Activated naive CD4-positive, alpha-beta T cell treated with anti-CD3 and anti-CD28 coated beads for 36 hours (primary cell): ENCODE data around the gene LENG8. TPM values are rescaled to one million over a fixed set of nuclear protein-coding genes. Genes with fewer than 3 reads are reported as not detected.
"Not testable (repeated sequence)": the region's sequence is repeated elsewhere in the genome, so short reads cannot be mapped to it uniquely, and the experiment has no call there.

ENCODE experiments used
- CTCF ChIA-PET: fragments of 350-600 bp; sonication (Branson Sonifier 250); formaldehyde crosslinking; loops from one replicate; lab custom pipeline; 2021; ENCODE audit warnings: antibody characterized with exemption; lab: Charles Lee
- DNase-seq: peaks from one replicate; pipeline ENCODE4 v3.0.0-alpha.2; 2020
- H3K27ac Mint-ChIP-seq: one replicate; pipeline ENCODE4 v1.8.0; 2021; ENCODE audit warnings: mild to moderate bottlenecking, mixed read lengths
- H3K27me3 Mint-ChIP-seq: one replicate; pipeline ENCODE4 v1.8.0; 2021; ENCODE audit warnings: low read depth, mixed read lengths
- H3K36me3 Mint-ChIP-seq: one replicate; pipeline ENCODE4 v1.8.0; 2021; ENCODE audit warnings: low read depth, mixed read lengths
- H3K4me1 Mint-ChIP-seq: one replicate; pipeline ENCODE4 v1.8.0; 2021; ENCODE audit warnings: low read depth, mixed read lengths
- H3K4me3 Mint-ChIP-seq: one replicate; pipeline ENCODE4 v1.8.0; 2021; ENCODE audit warnings: mild to moderate bottlenecking, moderate library complexity, mixed read lengths
- H3K9me3 Mint-ChIP-seq: one replicate; pipeline ENCODE4 v1.8.0; 2021; ENCODE audit warnings: mixed read lengths
- intact Hi-C: fragments of 100-400 bp; cut with micrococcal nuclease; formaldehyde crosslinking; loops from one replicate; pipeline ENCODE4 v1.15.1; 2023
- total RNA-seq, 2 experiments: library from RNA; stranded (reverse); gene quantifications; one replicate each; pipeline ENCODE4 v1.2.3, GENCODE V29; 2021

The LENG8 gene
- total RNA-seq, 2 experiments from 2014 or later, result 171 to 175 TPM

DNA sequence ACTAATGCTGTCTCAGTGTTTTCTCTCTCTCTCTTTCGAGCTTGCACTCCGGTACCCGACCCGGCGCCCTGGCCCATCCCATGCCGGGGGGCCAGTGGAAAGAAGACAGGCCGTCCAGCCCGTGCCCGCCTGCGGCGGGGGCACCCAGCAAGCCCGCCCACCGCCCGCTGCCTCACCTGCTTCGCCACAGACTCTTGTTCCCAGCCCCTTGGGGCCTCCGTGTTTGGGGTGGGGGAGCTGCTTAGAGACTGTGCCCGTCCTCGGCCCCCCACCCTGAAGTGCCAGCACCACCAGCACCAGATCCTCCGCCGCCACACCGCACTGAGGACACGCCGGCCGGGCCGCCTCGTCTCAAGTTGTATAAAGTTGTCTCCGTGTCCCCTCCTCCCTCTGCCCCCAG is 12.2 kb downstream of the LENG8 start:
- Mint-ChIP-seq H3K36me3 (peaks cover 26% of the 10 kb centered on the region), H3K27ac (peak overlapping the region; percentile 80), H3K4me3 (peak overlapping the region; percentile 74), H3K4me1 (peaks cover 24% of the 10 kb centered on the region), H3K27me3 (peaks cover 7% of the 10 kb centered on the region), H3K9me3 (no peaks in the 10 kb centered on the region)
- CTCF ChIA-PET, result interaction anchor here (1.2 kb wide), 1 partner anchor 17 kb away, joined by 3 read pairs; no protein-coding TSS in a partner anchor
- no peak for DNase-seq
- intact Hi-C loops, result loop anchor here (5.0 to 10.0 kb wide), 6 partner anchors 344 to 1661 kb away; partner anchors contain the start of genes BRSK1, HSPBP1, PRPF31 and RPL28

DNA sequence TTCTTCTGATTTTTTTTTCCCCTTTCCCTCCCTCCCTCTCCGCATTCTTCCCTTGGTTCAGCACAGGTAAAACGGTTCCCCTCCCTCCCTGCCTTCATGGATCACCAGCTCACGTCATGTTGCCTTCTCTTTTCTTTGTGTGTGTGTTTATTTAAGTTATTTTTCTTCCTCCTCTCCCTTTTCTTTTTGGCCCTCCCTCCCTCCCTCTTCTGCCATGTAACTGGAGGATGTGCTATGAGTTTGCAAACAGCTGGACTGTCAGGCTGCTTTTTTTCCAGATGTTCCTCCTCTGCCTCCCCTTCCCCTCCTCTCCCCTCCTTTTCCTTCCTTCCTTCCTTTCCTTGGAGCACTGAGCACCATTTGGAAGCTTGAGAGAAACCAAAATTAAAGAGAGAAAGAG is 12.6 kb downstream of the LENG8 start:
- H3K36me3 Mint-ChIP-seq, result peaks cover 26% of the 10 kb centered on the region
- no peak for DNase-seq
- intact Hi-C loops, result loop anchor here (5.0 to 10.0 kb wide), 6 partner anchors 344 to 1661 kb away; partner anchors contain the start of genes BRSK1, HSPBP1, PRPF31 and RPL28
- peaks cover 24% of the 10 kb centered on the region for H3K4me1 Mint-ChIP-seq
- peak overlapping the region; percentile 80 for H3K27ac Mint-ChIP-seq
- H3K4me3 Mint-ChIP-seq, result peak overlapping the region; percentile 74
- H3K9me3 Mint-ChIP-seq, result no peaks in the 10 kb centered on the region
- CTCF ChIA-PET, result interaction anchor here (0.7 to 1.2 kb wide), 2 partner anchors 12 to 17 kb away, joined by 3 to 7 read pairs; partner anchors contain the start of gene LENG8
- H3K27me3 Mint-ChIP-seq, result peaks cover 10% of the 10 kb centered on the region

DNA sequence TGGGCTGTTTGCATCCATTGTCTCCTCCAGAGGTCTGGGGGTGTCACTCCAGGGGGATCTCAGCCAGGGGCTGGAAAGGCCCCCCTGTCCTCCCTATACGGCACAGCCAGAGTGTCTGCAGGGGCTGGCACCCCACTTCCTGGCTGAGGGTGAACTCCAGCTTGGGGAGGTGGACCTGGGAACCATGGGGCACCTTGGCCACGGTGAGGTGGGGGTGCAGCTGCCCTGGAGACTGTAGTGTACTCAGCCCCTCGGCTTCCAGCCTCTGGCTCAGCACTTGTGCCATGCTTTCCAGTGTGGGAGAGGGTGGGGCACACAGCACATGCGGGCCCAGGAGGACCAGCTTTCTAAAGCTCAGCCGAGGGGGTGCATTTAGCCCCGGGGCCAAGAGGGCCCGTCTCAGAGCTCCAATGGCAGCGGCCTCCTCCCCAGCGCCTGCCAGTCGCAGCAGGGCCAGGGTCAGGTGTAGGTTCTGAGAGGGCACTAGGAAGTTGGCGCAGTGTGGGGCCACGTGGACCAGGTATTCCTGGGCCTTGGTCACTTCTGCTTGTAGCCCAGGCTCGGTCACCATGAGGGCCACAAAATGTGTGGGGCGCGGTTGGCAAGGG is 13.2 kb downstream of the LENG8 start:
- Mint-ChIP-seq H3K4me3 (peak overlapping the region; percentile 74), H3K4me1 (peaks cover 24% of the 10 kb centered on the region), H3K36me3 (peaks cover 26% of the 10 kb centered on the region), H3K27ac (peak overlapping the region; percentile 80), H3K9me3 (no peaks in the 10 kb centered on the region), H3K27me3 (peaks cover 11% of the 10 kb centered on the region)
- CTCF ChIA-PET, result interaction anchor here (0.7 to 1.2 kb wide), 2 partner anchors 13 to 16 kb away, joined by 3 to 7 read pairs; partner anchors contain the start of gene LENG8
- intact Hi-C loops, result loop anchor here (5.0 to 10.0 kb wide), 6 partner anchors 345 to 1660 kb away; partner anchors contain the start of genes BRSK1, HSPBP1, PRPF31 and RPL28
- DNase-seq, result no peak

DNA sequence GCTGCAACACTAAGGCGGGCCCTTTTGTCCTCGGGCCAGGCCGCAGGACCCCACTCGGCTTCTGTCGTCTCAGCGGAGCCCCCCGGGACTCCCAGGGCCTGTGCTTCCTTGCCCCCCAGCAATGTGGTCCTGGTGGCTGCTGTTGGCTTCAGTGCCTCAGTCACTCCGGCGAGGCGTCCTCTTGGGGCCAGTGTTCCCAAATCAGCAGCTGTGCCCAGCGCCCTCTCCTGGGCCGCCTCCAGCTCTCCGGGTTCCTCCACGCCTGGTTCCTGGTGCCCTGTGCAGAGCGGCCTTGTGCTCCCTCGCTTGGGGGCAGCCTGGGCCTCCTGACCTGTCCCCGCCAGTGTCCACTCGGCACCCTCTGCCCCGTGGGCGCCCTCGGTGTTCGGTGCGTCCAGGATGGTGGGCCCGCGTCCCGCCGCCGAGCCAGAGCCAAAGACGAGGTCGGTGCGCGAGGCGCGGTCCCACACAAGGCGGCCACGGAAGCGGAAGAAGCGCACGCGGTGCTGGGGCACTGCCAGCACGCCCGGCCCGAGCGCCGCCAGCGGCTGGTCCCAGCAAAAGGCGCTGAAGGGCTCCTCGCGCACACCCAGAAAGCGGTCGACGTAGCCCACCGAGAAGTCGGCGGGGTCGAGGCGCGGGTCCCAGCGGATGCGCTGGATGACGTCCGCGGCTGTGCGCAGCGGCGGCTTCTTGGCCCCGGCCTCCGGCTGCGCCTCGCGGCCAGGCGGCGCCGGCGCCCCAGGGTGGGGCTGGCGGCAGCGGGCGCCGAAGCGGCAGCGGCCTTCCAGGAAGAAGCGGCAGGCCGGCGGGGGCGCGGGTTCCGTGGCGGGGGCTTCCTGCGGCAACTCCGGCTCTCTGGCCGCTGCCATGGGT is 13.9 kb downstream of the LENG8 start:
- H3K27me3 Mint-ChIP-seq, result peaks cover 11% of the 10 kb centered on the region
- H3K4me1 Mint-ChIP-seq, result peaks cover 24% of the 10 kb centered on the region
- CTCF ChIA-PET, result interaction anchor here (0.6 to 0.7 kb wide), 4 partner anchors 11 to 366 kb away, joined by 3 to 5 read pairs (median 3); no protein-coding TSS in a partner anchor
- H3K9me3 Mint-ChIP-seq, result no peaks in the 10 kb centered on the region
- peak overlapping the region; percentile 92 for H3K27ac Mint-ChIP-seq
- intact Hi-C loops, result loop anchor here (5.0 to 10.0 kb wide), 6 partner anchors 346 to 1659 kb away; partner anchors contain the start of genes BRSK1, HSPBP1, PRPF31 and RPL28
- H3K4me3 Mint-ChIP-seq, result peak overlapping the region; percentile 84
- H3K36me3 Mint-ChIP-seq, result peaks cover 23% of the 10 kb centered on the region
- peak; percentile 67 for DNase-seq

DNA sequence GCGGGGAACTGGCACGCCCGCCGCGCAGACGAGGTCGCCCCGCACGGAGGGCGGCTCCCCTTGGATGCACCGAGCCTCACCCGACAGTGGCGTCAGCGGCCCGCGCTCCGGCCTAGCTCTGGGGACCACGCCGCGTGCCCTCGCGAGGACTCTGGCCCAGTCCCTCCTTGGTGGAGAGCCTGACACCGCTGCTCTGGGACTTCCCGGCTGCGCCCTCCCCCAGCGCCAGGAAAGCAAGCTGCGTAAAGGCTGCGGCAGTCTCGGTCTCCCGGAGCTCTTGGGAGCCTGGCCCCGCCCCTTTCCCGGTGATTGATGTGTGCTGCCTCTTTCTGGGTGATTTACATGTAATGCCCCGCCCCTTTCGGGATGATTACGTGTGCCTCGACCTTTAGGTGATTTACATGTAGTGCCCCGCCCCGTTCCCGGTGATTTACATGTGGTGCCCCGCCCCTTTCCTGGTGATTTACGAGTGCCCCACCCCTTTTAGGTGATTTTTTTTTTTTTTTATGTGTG is 14.6 kb downstream of the LENG8 start, which contains the start of gene LENG9:
LENG9 (minus strand) TSS at position 248 of the 513 bp plus-strand sequence. CDS start 252 bp downstream, outside the sequence.
- H3K27ac Mint-ChIP-seq, result peak within 1 kb of the TSS; percentile 92
- H3K36me3 Mint-ChIP-seq, result peaks cover 17% of the 10 kb centered on the region
- intact Hi-C loops, result loop anchor here (1.0 to 10.0 kb wide), 16 partner anchors 14 to 1659 kb away; partner anchors contain the start of genes BRSK1, CNOT3, FIZ1 and HSPBP1
- peak within 1 kb of the TSS; percentile 84 for H3K4me3 Mint-ChIP-seq
- H3K27me3 Mint-ChIP-seq, result peaks cover 13% of the 10 kb centered on the region
- peak; percentile 100 for DNase-seq
- CTCF ChIA-PET, result interaction anchor here (0.6 to 0.7 kb wide), 5 partner anchors 10 to 365 kb away, joined by 3 to 5 read pairs (median 3); no protein-coding TSS in a partner anchor
- no peaks in the 10 kb centered on the region for H3K9me3 Mint-ChIP-seq
- H3K4me1 Mint-ChIP-seq, result peaks cover 21% of the 10 kb centered on the region

DNA sequence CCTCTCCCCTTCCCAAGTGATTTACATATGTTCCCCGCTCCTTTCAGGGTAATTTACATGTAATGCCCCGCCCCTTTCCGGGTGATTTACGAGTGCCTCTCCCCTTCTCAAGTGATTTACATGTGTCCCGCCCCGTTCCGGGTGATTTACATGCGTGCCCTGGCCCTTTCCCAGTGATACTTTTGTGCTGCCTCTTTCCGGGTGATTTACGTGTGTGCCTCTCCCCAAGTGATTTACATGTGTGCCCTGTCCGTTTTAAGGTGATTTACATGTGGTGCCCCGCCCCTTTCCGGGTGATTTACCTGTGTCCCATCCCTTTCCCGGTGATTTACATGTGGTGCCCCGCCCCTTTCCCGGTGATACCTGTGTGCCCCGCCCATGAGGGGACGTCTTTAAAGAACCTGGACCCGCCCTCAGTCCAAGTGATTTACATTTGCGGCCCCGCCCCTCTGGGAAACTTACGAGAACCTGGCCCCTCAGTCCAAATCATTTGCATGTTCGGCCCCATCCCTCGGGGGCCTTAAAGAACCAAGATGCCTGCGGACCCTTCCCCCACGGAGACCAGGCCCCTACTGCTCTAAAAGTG is 15.1 kb downstream of the LENG8 start:
- Mint-ChIP-seq H3K4me3 (peak overlapping the region; percentile 84), H3K27ac (peak overlapping the region; percentile 92), H3K9me3 (no peaks in the 10 kb centered on the region), H3K36me3 (peaks cover 12% of the 10 kb centered on the region), H3K4me1 (peaks cover 17% of the 10 kb centered on the region), H3K27me3 (peaks cover 18% of the 10 kb centered on the region)
- intact Hi-C loops, result loop anchor here (1.0 to 10.0 kb wide), 16 partner anchors 15 to 1658 kb away; partner anchors contain the start of genes BRSK1, CNOT3, FIZ1 and HSPBP1
- peak; percentile 99 for DNase-seq
- CTCF ChIA-PET, result interaction anchor here (0.7 kb wide), 1 partner anchor 31 kb away, joined by 3 read pairs; no protein-coding TSS in a partner anchor

DNA sequence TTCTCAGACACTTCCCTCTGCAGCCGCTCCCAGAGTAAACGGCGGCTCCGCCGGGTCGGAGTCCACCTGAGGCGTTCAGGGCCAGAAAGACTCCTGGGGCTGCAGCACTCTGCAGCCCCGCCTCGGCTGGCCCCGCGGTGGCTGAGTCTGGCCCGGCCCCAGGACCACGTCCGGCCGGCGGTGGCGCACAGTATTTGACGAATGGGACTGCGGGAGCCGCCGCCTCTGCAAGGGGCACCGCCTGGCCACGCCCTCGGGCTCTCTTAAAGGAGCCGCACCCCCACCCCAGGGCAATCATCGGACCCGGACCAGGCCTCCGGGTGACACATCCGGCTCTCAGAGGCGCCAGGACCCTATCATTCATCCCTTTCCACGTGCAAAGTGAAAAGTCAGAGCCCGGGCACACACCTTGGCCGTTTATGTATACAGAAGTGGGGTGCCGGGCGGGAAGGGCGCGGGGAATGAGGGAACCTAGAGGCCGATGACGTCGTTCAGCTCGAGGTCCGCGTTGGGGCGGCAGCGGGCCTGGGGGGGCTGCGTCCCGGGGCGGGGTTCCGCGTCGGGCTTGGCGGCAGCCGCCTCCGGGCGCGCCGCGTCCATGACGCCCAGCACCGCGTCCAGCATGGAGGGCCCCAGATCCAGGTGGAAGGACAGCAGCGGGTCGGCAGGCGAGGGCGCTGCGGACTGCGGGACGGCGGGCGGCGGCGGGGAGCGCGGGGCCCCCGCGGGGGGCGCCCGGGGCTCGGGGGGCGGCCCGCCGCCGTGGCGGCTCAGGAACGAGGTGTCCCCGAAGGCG is 15.8 kb downstream of the LENG8 start:
- peak; percentile 90 for DNase-seq
- H3K9me3 Mint-ChIP-seq, result no peaks in the 10 kb centered on the region
- CTCF ChIA-PET, result no interaction called here
- H3K4me3 Mint-ChIP-seq, result peak overlapping the region; percentile 84
- H3K4me1 Mint-ChIP-seq, result peaks cover 14% of the 10 kb centered on the region
- intact Hi-C loops, result loop anchor here (1.0 to 10.0 kb wide), 16 partner anchors 16 to 1657 kb away; partner anchors contain the start of genes BRSK1, CNOT3, FIZ1 and HSPBP1
- H3K27ac Mint-ChIP-seq, result peak overlapping the region; percentile 92
- H3K27me3 Mint-ChIP-seq, result peaks cover 25% of the 10 kb centered on the region
- H3K36me3 Mint-ChIP-seq, result peaks cover 7% of the 10 kb centered on the region

DNA sequence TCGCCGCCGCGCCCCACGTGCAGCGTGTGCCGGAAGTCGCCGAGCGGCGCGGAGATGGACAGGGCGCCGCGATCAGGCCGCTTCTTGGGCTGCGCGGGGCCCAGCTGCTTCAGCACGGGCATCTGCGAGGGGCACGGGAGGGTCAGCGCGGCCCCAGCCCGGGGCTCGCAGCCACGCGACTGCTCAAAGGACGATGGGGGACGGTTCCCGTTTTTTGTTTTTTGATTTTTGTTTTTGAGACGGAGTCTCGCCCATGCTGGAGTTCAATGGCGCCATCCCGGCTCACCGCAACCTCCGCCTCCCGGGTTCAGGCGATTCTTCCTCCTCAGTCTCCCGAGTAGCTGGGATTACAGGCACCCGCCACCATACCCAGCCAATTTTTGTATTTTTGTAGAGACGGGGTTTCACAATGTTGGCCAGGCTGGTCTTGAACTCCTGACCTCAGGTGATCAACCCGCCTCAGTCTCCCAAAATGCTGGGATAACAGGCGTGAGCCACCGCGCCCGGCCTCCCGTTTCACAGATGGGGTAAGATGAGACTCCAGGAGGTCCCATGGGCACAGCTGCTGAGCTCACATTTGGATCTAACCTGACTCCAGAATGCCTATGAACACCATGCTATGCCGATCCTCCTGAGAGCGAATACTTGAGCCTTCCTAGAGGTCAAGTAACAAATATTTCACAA is 16.6 kb downstream of the LENG8 start:
- peaks cover 32% of the 10 kb centered on the region for H3K27me3 Mint-ChIP-seq
- CTCF ChIA-PET, result no interaction called here
- no peak overlapping the region for H3K27ac Mint-ChIP-seq
- DNase-seq, result no peak
- H3K9me3 Mint-ChIP-seq, result no peaks in the 10 kb centered on the region
- peaks cover 6% of the 10 kb centered on the region for H3K36me3 Mint-ChIP-seq
- H3K4me1 Mint-ChIP-seq, result peaks cover 15% of the 10 kb centered on the region
- peak overlapping the region; percentile 54 for H3K4me3 Mint-ChIP-seq
- intact Hi-C loops, result loop anchor here (2.0 to 10.0 kb wide), 4 partner anchors 619 to 1189 kb away; partner anchors contain the start of genes KMT5C, PPP1R12C and U2AF2

DNA sequence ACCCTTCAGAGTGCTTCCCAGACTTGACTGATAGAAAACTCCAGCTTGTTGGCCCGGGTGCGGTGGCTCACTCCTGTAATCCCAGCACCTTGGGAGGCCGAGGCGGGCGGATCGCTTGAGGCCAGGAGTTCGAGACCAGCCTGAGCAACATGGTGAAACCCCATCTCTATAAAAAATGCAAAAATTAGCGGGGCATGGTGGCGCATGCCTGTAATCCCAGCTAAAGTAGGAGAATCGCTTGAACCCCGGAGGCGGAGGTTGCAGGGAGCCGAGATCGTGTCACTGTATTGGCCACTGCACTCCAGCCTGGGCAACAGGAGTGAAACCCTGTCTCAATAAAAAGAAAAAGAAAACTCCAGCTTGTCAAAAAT is 17.1 kb downstream of the LENG8 start:
- intact Hi-C loops, result loop anchor here (10.0 kb wide), 2 partner anchors 619 to 1189 kb away; partner anchors contain the start of gene U2AF2
- Mint-ChIP-seq H3K27me3 (peaks cover 36% of the 10 kb centered on the region), H3K4me3 (peak overlapping the region; percentile 54), H3K4me1 (peaks cover 17% of the 10 kb centered on the region)
- CTCF ChIA-PET, DNase-seq, H3K9me3 Mint-ChIP-seq, H3K36me3 Mint-ChIP-seq, H3K27ac Mint-ChIP-seq: not testable (repeated sequence)

DNA sequence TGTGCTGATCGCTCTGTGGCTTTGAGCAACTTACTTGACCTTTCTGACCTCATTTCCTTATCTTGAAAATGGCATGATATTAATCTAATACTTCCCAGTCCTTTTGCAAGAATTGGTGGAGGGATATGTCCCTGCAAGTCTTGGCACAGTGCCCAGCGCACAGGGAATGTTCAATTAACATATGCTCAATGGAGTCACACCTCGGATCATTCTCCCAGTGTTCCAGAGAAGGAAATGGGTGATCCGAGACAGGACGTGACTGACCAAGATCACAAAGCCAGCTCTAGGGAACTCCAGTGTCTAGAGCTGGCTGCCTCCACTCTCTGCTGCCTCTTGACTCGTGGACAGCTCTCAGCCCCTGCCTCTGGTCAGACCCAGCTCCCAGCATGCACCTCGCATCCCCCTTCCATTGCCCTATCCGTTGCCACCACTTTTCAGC is 20.5 kb downstream of the LENG8 start:
- Mint-ChIP-seq H3K27ac (no peak overlapping the region), H3K4me3 (no peak overlapping the region), H3K9me3 (no peaks in the 10 kb centered on the region), H3K27me3 (peaks cover 43% of the 10 kb centered on the region), H3K4me1 (peaks cover 11% of the 10 kb centered on the region), H3K36me3 (no peaks in the 10 kb centered on the region)
- intact Hi-C loops, result loop anchor here (10.0 kb wide), 2 partner anchors 615 to 1185 kb away; partner anchors contain the start of gene U2AF2
- no peak for DNase-seq
- CTCF ChIA-PET, result interaction anchor here (0.7 kb wide), 1 partner anchor 12 kb away, joined by 4 read pairs; no protein-coding TSS in a partner anchor
